HFF-Myc (cell line): ENCODE data around the gene SF3B5.

Experiments
- DNase-seq: peaks from one replicate; pipeline ENCODE4 v3.0.0-alpha.2; 2011; ENCODE audit warnings: low read depth; ENCODE audit errors: extremely low read depth
- H3K4me3 ChIP-seq: replicated peaks from 2 replicates; pipeline ENCODE4 v1.5.1; 2011; ENCODE audit warnings: low read depth, mild to moderate bottlenecking, control low read depth, low read length
- TF ChIP-seq, protein P1 (sequence below): IDR thresholded peaks from 2 replicates; pipeline ENCODE4 v1.5.1; 2012; ENCODE audit warnings: mild to moderate bottlenecking, low read depth, low read length, control low read depth; ENCODE audit errors: missing control alignments

SF3B5 gene

GRCh38 chr6:144077871-144078270 is 17.5 kb downstream of the SF3B5 start:
- TF ChIP-seq, protein P1, sequence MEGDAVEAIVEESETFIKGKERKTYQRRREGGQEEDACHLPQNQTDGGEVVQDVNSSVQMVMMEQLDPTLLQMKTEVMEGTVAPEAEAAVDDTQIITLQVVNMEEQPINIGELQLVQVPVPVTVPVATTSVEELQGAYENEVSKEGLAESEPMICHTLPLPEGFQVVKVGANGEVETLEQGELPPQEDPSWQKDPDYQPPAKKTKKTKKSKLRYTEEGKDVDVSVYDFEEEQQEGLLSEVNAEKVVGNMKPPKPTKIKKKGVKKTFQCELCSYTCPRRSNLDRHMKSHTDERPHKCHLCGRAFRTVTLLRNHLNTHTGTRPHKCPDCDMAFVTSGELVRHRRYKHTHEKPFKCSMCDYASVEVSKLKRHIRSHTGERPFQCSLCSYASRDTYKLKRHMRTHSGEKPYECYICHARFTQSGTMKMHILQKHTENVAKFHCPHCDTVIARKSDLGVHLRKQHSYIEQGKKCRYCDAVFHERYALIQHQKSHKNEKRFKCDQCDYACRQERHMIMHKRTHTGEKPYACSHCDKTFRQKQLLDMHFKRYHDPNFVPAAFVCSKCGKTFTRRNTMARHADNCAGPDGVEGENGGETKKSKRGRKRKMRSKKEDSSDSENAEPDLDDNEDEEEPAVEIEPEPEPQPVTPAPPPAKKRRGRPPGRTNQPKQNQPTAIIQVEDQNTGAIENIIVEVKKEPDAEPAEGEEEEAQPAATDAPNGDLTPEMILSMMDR = no peak
- no peak for DNase-seq
- H3K4me3 ChIP-seq = no peak overlapping the region

GRCh38 chr6:144075875-144076274 is 19.5 kb downstream of the SF3B5 start:
- no peak for DNase-seq
- H3K4me3 ChIP-seq = no peak overlapping the region
- TF ChIP-seq, protein P1 = no peak

DNA sequence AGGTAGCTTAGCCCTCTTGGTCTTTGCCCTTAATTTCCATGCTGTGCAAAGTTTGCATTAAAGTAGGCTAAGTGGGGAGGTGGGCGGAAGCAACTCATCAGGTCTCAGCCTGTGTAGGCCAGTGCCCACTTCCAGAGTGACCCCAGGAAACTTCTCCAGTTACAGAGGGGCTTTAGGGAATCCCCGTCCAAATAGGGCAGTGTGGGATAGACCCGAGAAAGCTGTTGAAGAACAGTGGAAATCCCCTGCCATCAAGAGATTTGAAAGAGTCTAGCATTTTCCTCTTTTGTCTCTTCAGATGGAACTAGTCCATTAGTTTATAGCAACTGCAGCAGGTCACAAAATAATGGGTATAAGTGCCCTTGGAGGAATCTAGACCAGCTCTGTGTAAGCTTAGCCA is 20.2 kb downstream of the SF3B5 start:
- TF ChIP-seq, protein P1 = no peak
- H3K4me3 ChIP-seq = no peak overlapping the region

DNA sequence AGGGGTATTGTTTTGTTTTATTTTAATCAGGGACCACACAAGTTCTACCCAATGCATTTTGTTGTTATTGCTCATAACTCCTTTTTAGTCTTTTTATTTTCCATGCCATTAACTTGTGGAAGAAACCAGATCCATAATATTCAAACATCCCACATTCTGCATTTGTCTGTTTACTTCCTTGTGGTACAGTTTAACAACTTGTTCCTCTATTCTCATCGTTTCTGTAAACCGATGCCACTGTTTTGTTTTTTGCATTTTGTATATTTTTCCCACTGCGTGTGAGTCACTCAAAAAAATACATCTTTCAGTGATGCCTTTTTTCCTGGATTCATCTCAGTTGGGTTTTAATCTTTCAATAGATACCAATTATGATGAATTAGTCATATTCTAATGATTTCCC is 22.3 kb downstream of the SF3B5 start:
- DNase-seq = no peak
- TF ChIP-seq, protein P1 = no peak

More for the DNA sequence above, 20.2 kb downstream of the SF3B5 start:
- DNase-seq = no peak

DNA sequence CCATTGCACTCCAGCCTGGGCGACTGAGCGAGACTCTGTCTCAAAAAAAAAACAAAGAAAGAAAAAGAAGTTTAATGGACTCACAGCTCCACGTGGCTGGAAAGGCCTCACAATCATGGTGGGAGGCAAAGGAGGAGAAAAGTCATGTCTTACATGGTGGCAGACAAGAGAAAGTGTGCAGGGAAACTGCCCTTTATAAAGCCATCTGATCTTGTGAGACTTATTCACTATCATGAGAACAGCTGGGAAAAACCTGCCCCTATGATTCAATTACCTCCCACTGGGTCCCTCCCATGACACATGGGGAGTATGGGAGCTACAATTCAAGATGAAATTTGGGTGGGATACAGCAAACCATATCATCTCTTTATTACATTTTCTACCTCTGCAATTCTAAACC is 25.9 kb downstream of the SF3B5 start:
- no peak for DNase-seq
- TF ChIP-seq, protein P1 = no peak
- no peak overlapping the region for H3K4me3 ChIP-seq

More for the DNA sequence above, 22.3 kb downstream of the SF3B5 start:
- no peak overlapping the region for H3K4me3 ChIP-seq

DNA sequence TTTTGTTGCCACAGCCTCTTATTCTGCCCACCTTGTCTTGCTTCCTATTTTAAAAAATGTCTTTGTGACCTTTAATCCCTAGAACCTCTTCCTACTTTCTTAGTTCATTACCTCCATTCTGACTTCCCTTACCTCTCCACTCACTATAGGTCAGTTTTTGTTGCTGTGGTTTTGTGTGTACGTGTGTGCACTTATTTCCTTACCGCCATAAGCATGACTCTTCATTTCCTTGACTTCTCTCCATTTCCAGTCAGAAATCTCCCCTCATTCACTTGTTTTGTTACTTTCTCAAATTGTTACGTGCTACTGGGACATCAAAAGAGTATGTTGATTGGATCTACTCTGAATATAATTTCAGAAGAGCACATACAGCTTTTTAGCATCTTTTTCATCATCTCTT is 26.6 kb downstream of the SF3B5 start:
- H3K4me3 ChIP-seq = no peak overlapping the region
- TF ChIP-seq, protein P1 = no peak
- DNase-seq = no peak
